H1 (cell line): ENCODE results near the gene BIN1. TPM values are rescaled to one million over a fixed set of nuclear protein-coding genes. Genes with fewer than 3 reads are reported as not detected.

Source experiments
- CTCF ChIA-PET: fragments of 300-600 bp; sonication (Branson Sonifier 250); formaldehyde crosslinking; loops from one replicate; lab custom pipeline; 2021; ENCODE audit not compliant: partially characterized antibody; lab: Charles Lee
- POLR2A ChIA-PET: fragments of 300-600 bp; sonication (Branson Sonifier 250); formaldehyde crosslinking; loops from one replicate; lab custom pipeline; 2021; ENCODE audit warnings: inconsistent platforms; ENCODE audit not compliant: partially characterized antibody; lab: Charles Lee
- DNase-seq, 2 experiments: peaks; one replicate each; pipeline versions ENCODE4 v3.0.0 to v3.0.0-alpha.2; 2010 to 2022; ENCODE audit warnings: low spot score in 2 of 2, low read depth in 1 of 2, mixed read lengths in 1 of 2
- FAIRE-seq: peaks from 2 replicates; lab custom pipeline; 2011; peaks lifted over from hg19 to GRCh38; lab: Jason Lieb, UNC
- H2AFZ ChIP-seq: 2 replicates; pipeline ENCODE4 v1.8.1; 2012; ENCODE audit warnings: low read length, inconsistent platforms
- H2AK5ac ChIP-seq: 2 replicates; pipeline ENCODE4 v1.6.1; 2013; ENCODE audit warnings: low read depth, low read length
- H2BK120ac ChIP-seq: replicated peaks from 2 replicates; pipeline ENCODE3; 2013; ENCODE audit warnings: low read depth, low read length, inconsistent platforms
- H2BK12ac ChIP-seq: 2 replicates; pipeline ENCODE4 v1.6.1; 2013; ENCODE audit warnings: low read depth, low read length
- H2BK15ac ChIP-seq: 2 replicates; pipeline ENCODE4 v1.6.1; 2013; ENCODE audit warnings: low read length
- H2BK20ac ChIP-seq: 2 replicates; pipeline ENCODE4 v1.6.1; 2013; ENCODE audit warnings: low read length
- H2BK5ac ChIP-seq: 2 replicates; pipeline ENCODE4 v1.6.1; 2013; ENCODE audit warnings: low read depth, low read length
- H3K14ac ChIP-seq: 2 replicates; pipeline ENCODE4 v1.6.1; 2013; ENCODE audit warnings: inconsistent platforms; ENCODE audit not compliant: insufficient read length
- H3K18ac ChIP-seq: 2 replicates; pipeline ENCODE4 v1.6.1; 2013; ENCODE audit warnings: low read length; ENCODE audit errors: extremely low read depth
- H3K23ac ChIP-seq: 2 replicates; pipeline ENCODE4 v1.6.1; 2013; ENCODE audit warnings: inconsistent platforms; ENCODE audit not compliant: insufficient read length
- H3K23me2 ChIP-seq: 2 replicates; pipeline ENCODE4 v1.6.1; 2013; ENCODE audit warnings: low read depth, low read length
- H3K27ac ChIP-seq: 2 replicates; pipeline ENCODE4 v1.6.1; 2011; ENCODE audit warnings: low read depth, low read length, inconsistent platforms
- H3K27me3 ChIP-seq, 4 experiments: replicated peaks in 1 of 4; 1 replicate in 1 of 4; 2 replicates in 3 of 4; pipeline versions ENCODE4 v1.6.1 to v1.8.1; 2011 to 2013; ENCODE audit warnings: low read length in 3 of 4, mild to moderate bottlenecking in 3 of 4, inconsistent platforms in 2 of 4, mixed read lengths in 2 of 4, moderate library complexity in 1 of 4; ENCODE audit not compliant: control insufficient read depth in 3 of 4, insufficient read depth in 3 of 4; ENCODE audit errors: extremely low read depth in 1 of 4
- H3K36me3 ChIP-seq, 4 experiments: 2 replicates each; pipeline versions ENCODE4 v1.6.1 to v1.8.1; 2011 to 2013; ENCODE audit warnings: mild to moderate bottlenecking in 4 of 4, low read length in 3 of 4, moderate library complexity in 2 of 4, control low read depth in 1 of 4, inconsistent platforms in 1 of 4; ENCODE audit not compliant: insufficient read depth in 4 of 4, control insufficient read depth in 2 of 4
- H3K4ac ChIP-seq: replicated peaks from 2 replicates; pipeline ENCODE3; 2013; ENCODE audit warnings: low read length, low read depth, mixed read lengths, inconsistent platforms; ENCODE audit not compliant: insufficient read length
- H3K4me1 ChIP-seq, 4 experiments: replicated peaks in 1 of 4; 1 replicate in 1 of 4; 2 replicates in 3 of 4; pipeline versions ENCODE4 v1.6.1 to v1.8.1; 2011 to 2013; ENCODE audit warnings: low read length in 3 of 4, inconsistent platforms in 2 of 4, mixed read lengths in 1 of 4; ENCODE audit not compliant: insufficient read depth in 4 of 4, control insufficient read depth in 3 of 4
- H3K4me2 ChIP-seq, 2 experiments: 2 replicates each; pipeline versions ENCODE4 v1.6.1 to v1.8.1; 2011 to 2013; ENCODE audit warnings: low read depth in 2 of 2, low read length in 2 of 2, control low read depth in 1 of 2, inconsistent platforms in 1 of 2, mild to moderate bottlenecking in 1 of 2; ENCODE audit not compliant: insufficient read depth in 1 of 2
- H3K4me3 ChIP-seq, 4 experiments: fragments of 200-600, 300-600 bp in 1 of 4; sonication (generic), shearing (Covaris generic), sonication (Bioruptor Twin) in 1 of 4; 2 replicates each; pipeline versions ENCODE4 v1.5.1 to v1.8.1; 2011 to 2016; ENCODE audit warnings: low read length in 4 of 4, low read depth in 3 of 4, control low read depth in 2 of 4, inconsistent platforms in 2 of 4, mild to moderate bottlenecking in 2 of 4, mixed read lengths in 1 of 4, moderate library complexity in 1 of 4; ENCODE audit not compliant: insufficient read depth in 2 of 4; ENCODE audit errors: extremely low read depth in 1 of 4
- H3K56ac ChIP-seq: replicated peaks from 2 replicates; pipeline ENCODE3; 2013; ENCODE audit warnings: low read depth, mild to moderate bottlenecking, mixed read lengths, low read length, inconsistent platforms; ENCODE audit not compliant: insufficient read length
- H3K79me1 ChIP-seq: 2 replicates; pipeline ENCODE4 v1.6.1; 2013; ENCODE audit warnings: low read depth, low read length, control low read depth
- H3K79me2 ChIP-seq, 2 experiments: 2 replicates each; pipeline versions ENCODE4 v1.6.1 to v1.8.1; 2012 to 2013; ENCODE audit warnings: low read length in 2 of 2, mild to moderate bottlenecking in 2 of 2, inconsistent platforms in 1 of 2; ENCODE audit not compliant: insufficient read depth in 2 of 2, control insufficient read depth in 1 of 2
- H3K9ac ChIP-seq, 4 experiments: replicated peaks in 1 of 4; 1 replicate in 1 of 4; 2 replicates in 3 of 4; pipeline versions ENCODE4 v1.6.1 to v1.8.1; 2011 to 2013; ENCODE audit warnings: low read depth in 3 of 4, low read length in 3 of 4, control low read depth in 2 of 4, mild to moderate bottlenecking in 2 of 4, moderate library complexity in 2 of 4, inconsistent platforms in 1 of 4; ENCODE audit errors: extremely low read depth in 1 of 4
- H3K9me3 ChIP-seq, 2 experiments: 2 replicates each; pipeline versions ENCODE4 v1.6.1 to v1.8.1; 2012 to 2013; ENCODE audit warnings: mild to moderate bottlenecking in 2 of 2, moderate library complexity in 2 of 2, control low read depth in 1 of 2, inconsistent platforms in 1 of 2, low read depth in 1 of 2, low read length in 1 of 2, mixed read lengths in 1 of 2; ENCODE audit not compliant: insufficient read depth in 2 of 2
- H4K20me1 ChIP-seq, 2 experiments: replicated peaks in 1 of 2; 2 replicates each; pipeline versions ENCODE3 to v1.8.1; 2011 to 2013; ENCODE audit warnings: inconsistent platforms in 2 of 2, low read length in 2 of 2, mild to moderate bottlenecking in 1 of 2; ENCODE audit not compliant: insufficient read depth in 2 of 2, control insufficient read depth in 1 of 2
- H4K5ac ChIP-seq: 2 replicates; pipeline ENCODE4 v1.6.1; 2013; ENCODE audit warnings: low read length, low read depth, mixed read lengths, inconsistent platforms; ENCODE audit not compliant: insufficient read length
- H4K8ac ChIP-seq: 2 replicates; pipeline ENCODE4 v1.8.0; 2013; ENCODE audit warnings: mild to moderate bottlenecking, moderate library complexity, low read length, inconsistent platforms; ENCODE audit not compliant: insufficient read depth; ENCODE audit errors: extremely low read depth
- H4K91ac ChIP-seq: replicated peaks from 2 replicates; pipeline ENCODE3; 2013; ENCODE audit warnings: low read length, mixed read lengths, inconsistent platforms; ENCODE audit not compliant: insufficient read length
- CREB1 ChIP-seq: IDR thresholded peaks from 2 replicates; pipeline ENCODE4 v1.6.1; 2012; ENCODE audit warnings: inconsistent platforms
- E2F6 ChIP-seq: IDR thresholded peaks from 2 replicates; pipeline ENCODE4 v1.6.1; 2012; ENCODE audit warnings: inconsistent platforms
- EP300 ChIP-seq, 2 experiments: IDR thresholded peaks; 1 replicate in 1 of 2; 2 replicates in 1 of 2; pipeline ENCODE4 v1.6.1; 2011 to 2012; ENCODE audit warnings: low read depth in 2 of 2, low read length in 2 of 2, mild to moderate bottlenecking in 2 of 2, borderline replicate concordance in 1 of 2, inconsistent platforms in 1 of 2, moderate library complexity in 1 of 2
- KDM4A ChIP-seq: IDR thresholded peaks from one replicate; pipeline ENCODE4 v1.7.1; 2012; ENCODE audit warnings: low read depth, mild to moderate bottlenecking, moderate library complexity, low read length, inconsistent platforms; ENCODE audit not compliant: severe bottlenecking
- MAX ChIP-seq: IDR thresholded peaks from 2 replicates; pipeline ENCODE4 v1.6.1; 2012; ENCODE audit warnings: inconsistent platforms
- PHF8 ChIP-seq: fragments of 200-600 bp; sonication (generic); conservative IDR thresholded peaks from 2 replicates; pipeline ENCODE4 v1.7.1; 2012; ENCODE audit warnings: low read depth, mild to moderate bottlenecking, inconsistent platforms, low read length, moderate library complexity
- POLR2A ChIP-seq, 2 experiments: IDR thresholded peaks; 1 replicate in 1 of 2; 2 replicates in 1 of 2; pipeline ENCODE4 v1.6.1; 2011; ENCODE audit warnings: low read depth in 2 of 2, low read length in 2 of 2, mild to moderate bottlenecking in 2 of 2; ENCODE audit errors: control extremely low read depth in 1 of 2
- POLR2AphosphoS5 ChIP-seq: IDR thresholded peaks from 2 replicates; pipeline ENCODE4 v1.6.1; 2011; ENCODE audit warnings: low read depth, low read length
- RBBP5 ChIP-seq: IDR thresholded peaks from 2 replicates; pipeline ENCODE4 v1.7.1; 2012; ENCODE audit warnings: low read depth, mild to moderate bottlenecking, inconsistent platforms, low read length, moderate library complexity, borderline replicate concordance
- RNF2 ChIP-seq: fragments of 200-900, 300-1000 bp; sonication (generic); IDR thresholded peaks from 2 replicates; pipeline ENCODE4 v1.7.1; 2016; ENCODE audit warnings: borderline replicate concordance, low read depth, mild to moderate bottlenecking, antibody characterized with exemption, low read length; ENCODE audit not compliant: poor library complexity, severe bottlenecking; ENCODE audit errors: missing control alignments
- TAF1 ChIP-seq: IDR thresholded peaks from 2 replicates; pipeline ENCODE4 v1.6.1; 2011; ENCODE audit warnings: mild to moderate bottlenecking, low read depth, low read length
- TBP ChIP-seq: IDR thresholded peaks from 2 replicates; pipeline ENCODE4 v1.6.1; 2011; ENCODE audit warnings: low read depth, low read length, improper control_type of control experiment
- WGBS, 2 experiments: shearing (Covaris generic) in 1 of 2; methylation state at CpG; one replicate each; pipeline versions ENCODE4 v1.1.6 to v1.1.7; 2013 to 2015; ENCODE audit warnings: low lambda C conversion rate in 2 of 2, mixed read lengths in 2 of 2, inconsistent platforms in 1 of 2, low coverage in 1 of 2, missing lambda C conversion rate in 1 of 2; ENCODE audit not compliant: insufficient replicate concordance in 2 of 2, insufficient coverage in 1 of 2, insufficient read length in 1 of 2; ENCODE audit errors: extremely low coverage in 1 of 2, missing lambda C conversion rate in 1 of 2; 5-methylcytosine and 5-hydroxymethylcytosine counted together
- polyA plus RNA-seq, 7 experiments: library from polyadenylated mRNA; depleted of rRNA in 3 of 7; stranded (reverse) in 5 of 7; unstranded in 2 of 7; fragments of >200 nt in 5 of 7; fragments of 200-250 nt in 2 of 7; gene quantifications; 1 replicate in 5 of 7; 2 replicates in 1 of 7; 4 replicates in 1 of 7; pipeline versions ENCODE4 v1.2.1 to v1.2.3, GENCODE V29; 2011 to 2013; ENCODE audit warnings: missing spikeins in 2 of 7, mixed read lengths in 2 of 7
- total RNA-seq: library from RNA; stranded (reverse); fragmentation: NEBNext Ultra II Directional; extraction: Animal tissue kit (Norgen Biotek cat#: 25700); gene quantifications from 2 replicates; pipeline ENCODE4 v1.2.1, GENCODE V29; 2021

BIN1 gene
- total and polyA plus RNA-seq, 2 of the 8 experiments (the other 6 are each of a cell fraction or from before 2014, with no cell fraction given) = 23.6 to 35.6 TPM

GRCh38 chr2:127128445-127128904 is 21.5 kb upstream of the BIN1 start:
- H3K18ac ChIP-seq = 0 out of 2 replicates have a peak overlapping the region, but pooled peaks have one; percentile 21
- DNase-seq (peak in 1 of 2 experiments; percentile 61), FAIRE-seq (peak; percentile 69)
- no peak overlapping the region for H4K5ac ChIP-seq
- H3K4ac ChIP-seq = no peak overlapping the region
- no peak overlapping the region for H3K56ac ChIP-seq
- no peak overlapping the region for H2BK20ac ChIP-seq
- H2AK5ac ChIP-seq = no peak overlapping the region
- no peak overlapping the region for H3K27ac ChIP-seq
- no peak overlapping the region for H2BK15ac ChIP-seq
- no peaks in the 10 kb centered on the region for H3K27me3 ChIP-seq
- no peaks in the 10 kb centered on the region for H3K79me2 ChIP-seq
- H4K20me1 ChIP-seq = no peaks in the 10 kb centered on the region
- peaks cover 0 to under 1% of the 10 kb centered on the region in 2 experiments; a peak in 1 of 4 replicates for H3K9me3 ChIP-seq
- H4K8ac ChIP-seq = no peak overlapping the region
- peak overlapping the region; percentile 3; the same call in 1 of the 2 replicates for H2BK5ac ChIP-seq
- ChIA-PET CTCF (interaction anchor here (1.2 to 4.3 kb wide), 4 partner anchors 12 to 60 kb away, joined by 3 to 21 read pairs (median 4); partner anchors contain the start of gene BIN1), POLR2A (no interaction called here)
- no peak overlapping the region for H2BK120ac ChIP-seq
- no peaks in the 10 kb centered on the region for H3K79me1 ChIP-seq
- H2BK12ac ChIP-seq = no peak overlapping the region
- peak overlapping the region; percentile 58 to 61; a peak in 3 of 4 replicates for H3K4me2 ChIP-seq
- H2AFZ ChIP-seq = peak overlapping the region; percentile 79; the same call in 1 of the 2 replicates
- H3K23ac ChIP-seq = no peak overlapping the region
- H3K23me2 ChIP-seq = no peaks in the 10 kb centered on the region
- 31% methylated on average over 8 of the region's 8 CpGs; no CpG with 5 or more reads in 1 of the 2 experiments for WGBS, 2 experiments
- H4K91ac ChIP-seq = no peak overlapping the region
- H3K9ac ChIP-seq = no peak overlapping the region
- H3K4me3 ChIP-seq = peak overlapping the region in 1 of 4 experiments; percentile 25; a peak in 1 of 8 replicates
- no peaks in the 10 kb centered on the region for H3K36me3 ChIP-seq
- peaks cover 0 to 3% (median under 1%) of the 10 kb centered on the region in 4 experiments; a peak in 3 of 7 replicates for H3K4me1 ChIP-seq
- H3K14ac ChIP-seq = no peak overlapping the region
- TF ChIP-seq RBBP5 (no peak), MAX (peak; percentile 81), POLR2AphosphoS5 (peak; percentile 47; the same call in 1 of the 2 replicates), E2F6 (peak; percentile 66), POLR2A (IDR thresholded peaks at IDR 0.05; ENCODE audit: control extremely low read depth in 1 of 2, low read depth in 2 of 2, low read length in 2 of 2) (0 out of 3 replicates have a peak, but pooled peaks of 1 of the 2 experiments have one; percentile 39), EP300 (IDR thresholded peaks at IDR 0.05; ENCODE audit: borderline replicate concordance in 1 of 2, low read depth in 2 of 2, low read length in 2 of 2) (no peak), PHF8 (no peak), TBP (no peak), RNF2 (no peak), CREB1 (0 out of 2 replicates have a peak, but pooled peaks have one; percentile 11), KDM4A (no peak), TAF1 (peak; percentile 30; the same call in 1 of the 2 replicates)
